Prostate gland (tissue), 2 donors: ENCODE measurements around the gene CEP104. TPM values are rescaled to one million over a fixed set of nuclear protein-coding genes. Genes with fewer than 3 reads are reported as not detected.

ENCODE experiments used
- DNase-seq: peaks from one replicate; pipeline ENCODE4 v3.0.0-alpha.2; 2019; ENCODE audit warnings: low spot score
- H3K27ac ChIP-seq, 2 donors: fragments of 200-600 bp; sonication (generic); 2 replicates each; pipeline ENCODE4 v1.5.1; 2017 to 2019
- H3K27me3 ChIP-seq: fragments of 200-600 bp; sonication (generic); replicated peaks from 2 replicates; pipeline ENCODE4 v1.5.1; 2019; ENCODE audit not compliant: insufficient read depth
- H3K36me3 ChIP-seq, 2 donors: fragments of 200-600 bp; sonication (generic); 1 replicate in 1 of 2; 2 replicates in 1 of 2; pipeline versions ENCODE4 v1.5.1 to v1.8.1; 2017 to 2019
- H3K4me1 ChIP-seq: fragments of 200-600 bp; sonication (generic); replicated peaks from 2 replicates; pipeline ENCODE4 v1.5.1; 2019
- H3K4me3 ChIP-seq, 2 donors: fragments of 200-600 bp; sonication (generic); 2 replicates each; pipeline ENCODE4 v1.5.1; 2017 to 2019
- H3K9me3 ChIP-seq: fragments of 200-600 bp; sonication (generic); 2 replicates; pipeline ENCODE4 v1.5.1; 2017
- POLR2A ChIP-seq: fragments of 450-650 bp; IDR thresholded peaks from one replicate; pipeline ENCODE4 v1.6.1; 2016; ENCODE audit warnings: antibody characterized with exemption, mild to moderate bottlenecking
- POLR2AphosphoS5 ChIP-seq: sonication (generic); formaldehyde crosslinking; IDR thresholded peaks from one replicate; pipeline ENCODE4 v1.6.1; 2017; ENCODE audit warnings: antibody characterized with exemption
- WGBS: methylation state at CpG from one replicate; pipeline ENCODE4 v1.1.5; 2018; 5-methylcytosine and 5-hydroxymethylcytosine counted together
- intact Hi-C: fragments of 100-400 bp; cut with DNase I; formaldehyde crosslinking; loops from one replicate; pipeline ENCODE4 v1.14.2; 2022
- total RNA-seq, 2 donors: library from RNA; depleted of rRNA; stranded (reverse); fragments of >200 nt; gene quantifications; one replicate each; pipeline ENCODE4 v1.1.0, GENCODE V29; 2016
- TF ChIP-seq, protein P1 (sequence below), 4 experiments: fragments of 200-600 bp in 2 of 4; fragments of 450-650 bp in 2 of 4; sonication (generic) in 2 of 4; IDR thresholded peaks; 1 replicate in 3 of 4; 2 replicates in 1 of 4; pipeline ENCODE4 v1.5.1; 2016 to 2019; ENCODE audit warnings: antibody characterized with exemption in 4 of 4, mild to moderate bottlenecking in 2 of 4, moderate library complexity in 2 of 4

CEP104 gene
- total RNA-seq: 10 to 100 TPM; 20.9 to 28.5 TPM

DNA sequence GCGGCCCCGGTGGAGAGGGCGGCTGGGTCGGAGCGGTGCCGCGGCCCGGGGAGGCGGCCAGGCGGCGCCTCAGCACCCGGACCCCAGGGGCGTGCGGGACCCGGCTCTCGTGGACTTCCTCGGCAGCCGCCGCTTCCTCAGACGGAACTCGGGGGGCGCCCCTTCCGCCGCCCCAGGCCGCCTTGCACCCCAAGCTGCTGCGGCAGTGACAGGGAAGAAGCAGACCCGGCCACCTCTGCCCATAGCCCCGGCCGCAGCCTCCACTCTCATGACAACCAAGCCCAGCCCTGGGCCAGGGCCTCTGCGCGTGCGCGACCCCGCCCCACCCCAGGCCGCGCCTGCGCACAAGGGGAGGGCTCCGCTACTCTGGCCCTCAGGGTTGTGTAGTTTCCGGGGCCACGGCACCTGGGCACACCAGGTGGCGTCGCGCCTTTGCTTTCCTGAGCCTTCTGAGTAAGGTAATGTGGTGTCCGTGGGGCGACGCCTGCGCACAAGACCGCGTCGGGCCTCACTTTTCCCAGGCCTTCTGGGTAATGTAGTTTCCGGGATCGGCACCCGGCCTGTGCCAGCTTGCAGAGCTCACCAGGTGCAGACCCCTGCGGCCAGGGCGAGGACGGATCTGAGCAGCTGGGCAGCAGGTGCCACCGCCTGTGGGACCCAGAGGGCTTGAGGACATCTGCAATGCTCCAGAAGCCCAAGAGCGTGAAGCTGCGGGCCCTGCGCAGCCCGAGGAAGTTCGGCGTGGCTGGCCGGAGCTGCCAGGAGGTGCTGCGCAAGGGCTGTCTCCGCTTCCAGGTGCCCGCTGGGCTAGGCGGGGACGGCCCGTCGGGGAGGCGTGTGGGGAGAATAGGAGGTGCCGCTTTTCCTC lies at the start of gene CEP104, which contains the start of gene DFFB:
Gene CEP104, minus strand, starts transcription at position 289 of the 868 bp plus-strand sequence. CDS start 4,804 bp downstream, outside the sequence.
Gene DFFB, plus strand, starts transcription at position 554 of the 868 bp plus-strand sequence. Its CDS starts 128 bp downstream, at position 682.
- Histone ChIP-seq H3K4me1 (no peaks in the 10 kb centered on the region), H3K9me3 (no peaks in the 10 kb centered on the region), H3K27ac (peak within 1 kb of the TSS; percentile 64 to 73), H3K27me3 (no peaks in the 10 kb centered on the region), H3K36me3 (no peaks in the 10 kb centered on the region), H3K4me3 (peak within 1 kb of the TSS; percentile 77 to 96)
- intact Hi-C loops: loop anchor here (2.0 kb wide), 1 partner anchor 44 kb away; the partner anchor contains the start of gene C1orf174
- WGBS: 0% methylated on average over 27 of the region's 73 CpGs
- peak; percentile 98 for DNase-seq
- TF ChIP-seq, protein P1, sequence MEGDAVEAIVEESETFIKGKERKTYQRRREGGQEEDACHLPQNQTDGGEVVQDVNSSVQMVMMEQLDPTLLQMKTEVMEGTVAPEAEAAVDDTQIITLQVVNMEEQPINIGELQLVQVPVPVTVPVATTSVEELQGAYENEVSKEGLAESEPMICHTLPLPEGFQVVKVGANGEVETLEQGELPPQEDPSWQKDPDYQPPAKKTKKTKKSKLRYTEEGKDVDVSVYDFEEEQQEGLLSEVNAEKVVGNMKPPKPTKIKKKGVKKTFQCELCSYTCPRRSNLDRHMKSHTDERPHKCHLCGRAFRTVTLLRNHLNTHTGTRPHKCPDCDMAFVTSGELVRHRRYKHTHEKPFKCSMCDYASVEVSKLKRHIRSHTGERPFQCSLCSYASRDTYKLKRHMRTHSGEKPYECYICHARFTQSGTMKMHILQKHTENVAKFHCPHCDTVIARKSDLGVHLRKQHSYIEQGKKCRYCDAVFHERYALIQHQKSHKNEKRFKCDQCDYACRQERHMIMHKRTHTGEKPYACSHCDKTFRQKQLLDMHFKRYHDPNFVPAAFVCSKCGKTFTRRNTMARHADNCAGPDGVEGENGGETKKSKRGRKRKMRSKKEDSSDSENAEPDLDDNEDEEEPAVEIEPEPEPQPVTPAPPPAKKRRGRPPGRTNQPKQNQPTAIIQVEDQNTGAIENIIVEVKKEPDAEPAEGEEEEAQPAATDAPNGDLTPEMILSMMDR (IDR thresholded peaks at IDR 0.05): peak in 3 of 4 experiments; percentile 47 to 75 (median 71)
- TF ChIP-seq POLR2A (peak; percentile 70), POLR2AphosphoS5 (peak; percentile 99)

DNA sequence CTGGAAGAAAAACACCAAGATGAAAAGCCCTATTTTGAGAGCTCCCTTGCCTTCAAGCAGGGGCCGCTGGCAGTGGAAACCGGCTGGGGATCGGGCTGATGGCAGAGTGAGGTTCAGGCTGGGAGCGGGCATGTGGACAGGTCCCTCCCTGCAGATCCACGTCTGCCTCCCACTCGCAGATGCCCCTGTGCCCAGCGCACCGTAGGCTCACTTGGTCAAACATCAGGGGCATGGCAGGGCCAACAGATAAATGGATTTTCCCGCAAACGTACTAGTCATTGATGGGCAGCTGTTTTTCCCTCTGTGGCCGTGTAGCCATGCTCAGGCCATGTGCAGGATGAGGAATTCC lies 49.6 kb upstream of the CEP104 start:
- no peak overlapping the region for H3K4me3 ChIP-seq
- H3K27ac ChIP-seq: no peak overlapping the region
- intact Hi-C loops: no loop called here
- H3K27me3 ChIP-seq: no peaks in the 10 kb centered on the region
- WGBS: 93% methylated on average over 11 of the region's 11 CpGs
- H3K4me1 ChIP-seq: no peaks in the 10 kb centered on the region
- DNase-seq: no peak
- H3K36me3 ChIP-seq: no peaks in the 10 kb centered on the region
- H3K9me3 ChIP-seq: no peaks in the 10 kb centered on the region
- TF ChIP-seq POLR2A: no peak
- TF ChIP-seq POLR2AphosphoS5: no peak
- TF ChIP-seq, protein P1 (IDR thresholded peaks at IDR 0.05): no peak

DNA sequence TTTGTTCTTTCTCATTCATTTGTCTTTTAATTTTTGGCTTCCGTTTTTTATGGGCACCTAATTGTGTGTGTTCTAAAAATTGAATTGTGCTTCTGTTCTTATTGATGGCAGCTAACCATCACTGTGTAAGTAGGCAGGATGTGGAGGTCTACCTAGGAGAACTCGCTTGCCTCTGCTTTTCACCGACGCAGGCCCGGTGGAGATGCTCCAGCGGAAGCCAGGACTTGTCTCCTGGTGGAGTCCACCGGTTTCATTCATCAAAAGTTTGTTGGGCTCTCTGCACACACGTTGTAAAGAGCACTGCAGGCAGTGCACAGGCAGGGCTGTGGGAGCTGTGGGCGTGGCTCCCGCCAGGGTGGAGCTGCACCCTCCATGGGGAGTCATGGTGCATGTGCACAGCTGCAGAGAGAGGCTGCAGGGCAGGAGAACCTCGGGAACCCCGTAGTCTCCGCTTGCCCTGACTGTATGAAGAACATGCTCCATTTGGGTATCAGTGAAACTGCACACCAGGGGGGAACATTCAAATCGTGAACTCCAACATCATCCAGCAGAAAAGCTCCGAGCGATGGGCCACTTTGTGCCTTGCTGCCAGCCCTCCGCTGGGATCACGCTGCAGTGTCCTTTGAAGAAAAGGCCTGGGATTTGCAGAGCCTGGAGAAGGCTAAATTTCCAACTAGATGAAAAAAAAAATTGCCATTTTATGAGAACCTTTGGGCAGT lies 49.1 kb upstream of the CEP104 start:
- DNase-seq: no peak
- no peaks in the 10 kb centered on the region for H3K36me3 ChIP-seq
- intact Hi-C loops: no loop called here
- H3K27me3 ChIP-seq: no peaks in the 10 kb centered on the region
- no peak overlapping the region for H3K4me3 ChIP-seq
- no peak overlapping the region for H3K27ac ChIP-seq
- 78% methylated on average over 18 of the region's 18 CpGs for WGBS
- no peaks in the 10 kb centered on the region for H3K9me3 ChIP-seq
- TF ChIP-seq, protein P1 (IDR thresholded peaks at IDR 0.05): no peak
- TF ChIP-seq POLR2A (no peak), POLR2AphosphoS5 (no peak)
- H3K4me1 ChIP-seq: no peaks in the 10 kb centered on the region

DNA sequence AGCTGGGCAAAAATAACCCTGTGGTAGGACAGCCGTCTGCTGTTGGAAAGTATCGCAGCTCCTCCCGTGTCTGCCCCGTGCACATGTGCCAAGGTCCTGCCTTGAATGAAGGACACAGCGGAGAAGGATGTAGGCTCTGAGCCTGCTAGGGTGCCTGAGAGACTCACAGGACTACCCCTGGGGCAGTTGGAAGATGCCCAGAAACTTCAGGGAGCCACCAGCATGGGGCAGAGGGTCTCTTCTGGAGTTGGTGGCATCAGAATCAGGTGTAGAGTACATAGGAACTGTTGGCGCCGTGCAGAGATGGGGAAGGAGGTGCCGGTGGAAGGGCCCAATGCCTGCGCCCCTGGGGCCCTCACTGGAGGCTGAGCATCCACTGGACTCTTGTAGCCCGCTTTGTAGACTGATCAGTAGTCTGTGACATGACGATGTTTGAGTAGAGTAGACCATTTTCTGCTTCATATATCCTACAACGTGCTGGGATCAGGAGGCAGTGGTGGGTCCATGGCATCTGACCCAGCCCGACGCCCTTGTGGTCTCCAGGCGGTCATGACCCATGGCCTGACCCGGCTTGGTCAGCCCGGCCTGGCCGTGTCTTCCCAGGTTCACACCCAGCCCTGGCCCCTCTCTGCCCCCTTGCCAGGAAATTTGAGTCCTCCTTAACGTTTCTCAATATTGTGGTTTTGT lies 48.4 kb upstream of the CEP104 start:
- WGBS: 87% methylated on average over 19 of the region's 19 CpGs
- Histone ChIP-seq H3K4me3 (no peak overlapping the region), H3K36me3 (no peaks in the 10 kb centered on the region), H3K27me3 (no peaks in the 10 kb centered on the region), H3K27ac (no peak overlapping the region), H3K4me1 (no peaks in the 10 kb centered on the region), H3K9me3 (no peaks in the 10 kb centered on the region)
- no peak for DNase-seq
- intact Hi-C loops: no loop called here
- no peak for TF ChIP-seq POLR2A
- TF ChIP-seq, protein P1 (IDR thresholded peaks at IDR 0.05): no peak
- no peak for TF ChIP-seq POLR2AphosphoS5
